ENCODE data around the gene CLIC4. TPM values are rescaled to one million over a fixed set of nuclear protein-coding genes. Genes with fewer than 3 reads are reported as not detected.
A peak's percentile ranks its signal among the peaks of the same experiment; 100 is the strongest.

CLIC4 gene
- total and polyA plus RNA-seq, 2 experiments from 2014 or later, result 136 to 361 TPM

- no peaks in the 10 kb centered on the region for H3K36me3 ChIP-seq
- no peaks in the 10 kb centered on the region for H3K9me3 ChIP-seq (ENCODE audit: low read depth)
- DNase-seq (ENCODE audit: low read depth in 1 of 2, low spot score in 1 of 2), result no peak
- no peak overlapping the region for H3K4me3 ChIP-seq
- no peaks in the 10 kb centered on the region for H3K4me1 ChIP-seq (ENCODE audit: low read depth)
- TF ChIP-seq, protein P1, sequence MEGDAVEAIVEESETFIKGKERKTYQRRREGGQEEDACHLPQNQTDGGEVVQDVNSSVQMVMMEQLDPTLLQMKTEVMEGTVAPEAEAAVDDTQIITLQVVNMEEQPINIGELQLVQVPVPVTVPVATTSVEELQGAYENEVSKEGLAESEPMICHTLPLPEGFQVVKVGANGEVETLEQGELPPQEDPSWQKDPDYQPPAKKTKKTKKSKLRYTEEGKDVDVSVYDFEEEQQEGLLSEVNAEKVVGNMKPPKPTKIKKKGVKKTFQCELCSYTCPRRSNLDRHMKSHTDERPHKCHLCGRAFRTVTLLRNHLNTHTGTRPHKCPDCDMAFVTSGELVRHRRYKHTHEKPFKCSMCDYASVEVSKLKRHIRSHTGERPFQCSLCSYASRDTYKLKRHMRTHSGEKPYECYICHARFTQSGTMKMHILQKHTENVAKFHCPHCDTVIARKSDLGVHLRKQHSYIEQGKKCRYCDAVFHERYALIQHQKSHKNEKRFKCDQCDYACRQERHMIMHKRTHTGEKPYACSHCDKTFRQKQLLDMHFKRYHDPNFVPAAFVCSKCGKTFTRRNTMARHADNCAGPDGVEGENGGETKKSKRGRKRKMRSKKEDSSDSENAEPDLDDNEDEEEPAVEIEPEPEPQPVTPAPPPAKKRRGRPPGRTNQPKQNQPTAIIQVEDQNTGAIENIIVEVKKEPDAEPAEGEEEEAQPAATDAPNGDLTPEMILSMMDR (IDR thresholded peaks at IDR 0.05; ENCODE audit: low read depth, low read length), result no peak
- no peaks in the 10 kb centered on the region for H3K27me3 ChIP-seq
- no peak overlapping the region for H3K27ac ChIP-seq
Measured at GRCh38 chr1:24874611-24875234, 129.5 kb downstream of the CLIC4 start.

DNA sequence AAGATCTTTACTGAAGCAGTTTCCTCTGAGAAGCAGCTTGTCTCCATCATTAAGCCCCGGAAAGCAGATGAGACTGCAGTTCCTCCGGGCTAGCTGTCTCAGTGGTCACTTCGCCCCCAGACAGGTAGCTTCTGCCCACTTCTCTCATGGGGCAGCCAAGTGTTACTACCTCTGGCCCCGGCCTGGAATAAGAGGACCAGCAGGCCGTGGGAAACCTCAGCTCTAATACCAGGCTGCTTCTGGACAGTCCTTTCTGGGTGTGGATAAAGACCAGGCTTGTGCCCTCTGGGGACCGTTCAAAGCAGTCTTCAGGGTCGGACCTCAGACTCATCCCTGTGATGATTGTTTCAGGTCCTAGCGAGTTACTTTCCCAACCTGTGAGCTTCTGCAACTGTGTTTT lies 130.0 kb downstream of the CLIC4 start:
- Histone ChIP-seq H3K27ac (no peak overlapping the region), H3K4me1 (ENCODE audit: low read depth) (no peaks in the 10 kb centered on the region), H3K4me3 (no peak overlapping the region), H3K36me3 (no peaks in the 10 kb centered on the region), H3K9me3 (ENCODE audit: low read depth) (no peaks in the 10 kb centered on the region), H3K27me3 (no peaks in the 10 kb centered on the region)
- TF ChIP-seq, protein P1 (IDR thresholded peaks at IDR 0.05; ENCODE audit: low read depth, low read length), result no peak
- no peak for DNase-seq (ENCODE audit: low read depth in 1 of 2, low spot score in 1 of 2)

GRCh38 chr1:24875991-24876506 lies 130.8 kb downstream of the CLIC4 start:
- Histone ChIP-seq H3K27me3 (no peaks in the 10 kb centered on the region), H3K27ac (no peak overlapping the region), H3K4me3 (no peak overlapping the region), H3K36me3 (no peaks in the 10 kb centered on the region), H3K4me1 (ENCODE audit: low read depth) (no peaks in the 10 kb centered on the region), H3K9me3 (ENCODE audit: low read depth) (no peaks in the 10 kb centered on the region)
- TF ChIP-seq, protein P1 (IDR thresholded peaks at IDR 0.05; ENCODE audit: low read depth, low read length), result no peak
- no peak for DNase-seq (ENCODE audit: low read depth in 1 of 2, low spot score in 1 of 2)

GRCh38 chr1:24878045-24878444 lies 132.8 kb downstream of the CLIC4 start:
- Histone ChIP-seq H3K4me1 (ENCODE audit: low read depth) (no peaks in the 10 kb centered on the region), H3K27me3 (no peaks in the 10 kb centered on the region), H3K4me3 (no peak overlapping the region), H3K9me3 (ENCODE audit: low read depth) (no peaks in the 10 kb centered on the region), H3K36me3 (no peaks in the 10 kb centered on the region), H3K27ac (no peak overlapping the region)
- no peak for DNase-seq (ENCODE audit: low read depth in 1 of 2, low spot score in 1 of 2)
- TF ChIP-seq, protein P1 (IDR thresholded peaks at IDR 0.05; ENCODE audit: low read depth, low read length), result no peak

DNA sequence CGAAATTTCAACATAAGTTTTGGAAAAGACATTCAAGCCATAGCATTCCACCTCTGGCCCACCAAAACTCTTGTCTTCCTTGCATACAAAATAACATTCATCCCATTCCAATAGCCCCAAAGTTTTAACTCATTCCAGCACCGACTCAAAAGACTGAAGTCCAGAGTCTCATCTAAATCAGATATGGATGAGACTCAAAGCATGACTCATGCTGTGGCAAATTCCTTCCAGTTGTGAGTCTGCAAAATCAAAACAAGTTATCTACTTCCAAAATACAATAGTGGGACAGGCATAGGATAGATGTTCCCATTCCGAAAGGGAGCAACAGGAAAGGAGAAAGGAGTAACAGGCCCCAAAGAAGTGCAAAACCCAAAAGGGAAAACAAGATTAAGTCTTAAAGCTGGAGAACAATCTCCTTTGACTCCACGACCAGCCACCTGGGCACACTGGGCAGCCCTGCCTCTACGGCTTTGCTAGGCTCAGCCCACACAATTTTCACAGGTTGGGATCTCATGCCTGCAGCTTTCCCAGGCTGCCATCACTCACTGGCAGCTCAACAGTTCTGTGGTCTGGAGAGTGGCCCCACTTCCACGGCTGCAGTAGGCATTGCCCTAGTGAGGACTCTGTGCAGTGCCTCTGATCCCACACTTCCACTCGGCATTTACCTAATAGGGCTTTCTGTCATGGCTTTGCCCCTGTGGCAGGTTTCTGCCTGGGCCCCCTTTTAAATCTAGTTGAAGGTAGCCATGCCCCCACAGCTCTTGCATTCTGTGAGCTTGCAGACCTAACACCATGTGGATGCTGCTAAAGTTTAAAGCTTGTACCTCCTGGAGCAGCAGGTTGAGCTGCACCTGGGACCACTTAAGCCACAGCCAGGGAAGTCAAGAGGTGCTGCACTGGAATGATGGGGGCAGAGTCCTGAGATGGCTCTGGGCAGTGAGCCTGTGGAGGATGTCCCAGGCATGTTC lies 133.8 kb downstream of the CLIC4 start:
- TF ChIP-seq, protein P1 (IDR thresholded peaks at IDR 0.05; ENCODE audit: low read depth, low read length), result no peak
- Histone ChIP-seq H3K9me3 (ENCODE audit: low read depth) (no peaks in the 10 kb centered on the region), H3K4me3 (no peak overlapping the region), H3K4me1 (ENCODE audit: low read depth) (no peaks in the 10 kb centered on the region), H3K27ac (no peak overlapping the region), H3K36me3 (no peaks in the 10 kb centered on the region), H3K27me3 (no peaks in the 10 kb centered on the region)
- peak in 1 of 2 donors; percentile 42 for DNase-seq (ENCODE audit: low read depth in 1 of 2, low spot score in 1 of 2)

Data from cardiac muscle cell (in vitro differentiated cells and primary cell).